Heart left ventricle (tissue), 16 donors: ENCODE data around the gene DTNB. TPM values are rescaled to one million over a fixed set of nuclear protein-coding genes. Genes with fewer than 3 reads are reported as not detected.
A peak's percentile ranks its signal among the peaks of the same experiment; 100 is the strongest.

Experiments
- ATAC-seq, 4 donors: fragments of 200-7000 bp; cut with Tn5 transposase; one replicate each; pipeline ENCODE4 v1.9.1; 2020 to 2022; ENCODE audit warnings: moderate library complexity in 4 of 4, mild to moderate bottlenecking in 3 of 4, moderate number of reproducible peaks in 1 of 4
- DNase-seq, 5 donors: peaks; one replicate each; pipeline ENCODE4 v3.0.0-alpha.2; 2020
- H3K27ac ChIP-seq, 12 donors: fragments of 200-600 bp; sonication (generic) in 4 of 12; one replicate each; pipeline versions ENCODE4 v1.5.0 to v1.8.0; 2016 to 2022; ENCODE audit warnings: mild to moderate bottlenecking in 2 of 12
- H3K27me3 ChIP-seq, 9 donors: fragments of 200-600 bp; sonication (generic) in 2 of 9; one replicate each; pipeline versions ENCODE4 v1.5.1 to v1.8.0; 2016 to 2022; ENCODE audit warnings: mild to moderate bottlenecking in 3 of 9
- H3K36me3 ChIP-seq, 9 donors: fragments of 200-600 bp; sonication (generic) in 2 of 9; one replicate each; pipeline versions ENCODE4 v1.5.0 to v1.8.0; 2018 to 2022; ENCODE audit warnings: mild to moderate bottlenecking in 2 of 9
- H3K4me1 ChIP-seq, 12 donors: fragments of 200-600 bp; sonication (generic) in 4 of 12; one replicate each; pipeline versions ENCODE4 v1.5.0 to v1.8.0; 2016 to 2022; ENCODE audit warnings: mild to moderate bottlenecking in 3 of 12
- H3K4me3 ChIP-seq, 12 donors: fragments of 200-600 bp; sonication (generic) in 4 of 12; one replicate each; pipeline versions ENCODE4 v1.5.0 to v1.8.0; 2017 to 2022; ENCODE audit warnings: mild to moderate bottlenecking in 9 of 12, moderate library complexity in 4 of 12
- H3K9me3 ChIP-seq, 12 donors: fragments of 200-600 bp; sonication (generic) in 4 of 12; one replicate each; pipeline versions ENCODE4 v1.5.0 to v1.8.0; 2016 to 2022; ENCODE audit warnings: mild to moderate bottlenecking in 1 of 12
- CTCF ChIP-seq, 12 donors: fragments of 200-600 bp; sonication (generic) in 4 of 12; IDR thresholded peaks; one replicate each; pipeline versions ENCODE4 v1.5.0 to v1.8.0; 2018 to 2022; ENCODE audit warnings: antibody characterized with exemption in 12 of 12, mild to moderate bottlenecking in 5 of 12
- POLR2A ChIP-seq, 2 donors: fragments of 450-650 bp; IDR thresholded peaks; one replicate each; pipeline ENCODE4 v1.6.1; 2017; ENCODE audit warnings: antibody characterized with exemption in 2 of 2, mild to moderate bottlenecking in 2 of 2, moderate library complexity in 2 of 2
- WGBS, 4 donors: extraction: QIAGEN DNeasy Blood & Tissue Kit in 2 of 4; methylation state at CpG; one replicate each; pipeline versions ENCODE4 v1.1.5 to v1.1.7; 2013 to 2018; 5-methylcytosine and 5-hydroxymethylcytosine counted together
- intact Hi-C, 10 donors: fragments of 100-400 bp; cut with DNase I; formaldehyde crosslinking; loops; one replicate each; pipeline versions ENCODE4 v1.11.1 to v1.14.2; 2022
- polyA plus RNA-seq, 2 donors: library from polyadenylated mRNA; stranded (reverse); fragments of 200-250 nt; gene quantifications; one replicate each; pipeline ENCODE4 v1.2.3, GENCODE V29; 2013
- total RNA-seq, 9 donors: library from RNA; depleted of rRNA in 2 of 9; stranded (reverse); fragments of >200 nt in 2 of 9; fragmentation: NEBNext Ultra II Directional in 3 of 9; extraction: Animal tissue kit (Norgen Biotek cat#: 25700) in 3 of 9; gene quantifications; one replicate each; pipeline versions ENCODE4 v1.1.0 to v1.2.4, GENCODE V29; 2016 to 2023
- donor health status: ischemic (EF 13 %, LVEDD 7.1; RV severe dilation, severe dysfunction).
- donor health status: healthy with polysubstance abuse.
- donor health status: DM: no; HTN: yes; CAD: no.
- donor health status: DM: no; HTN: no; CAD: no.
- donor health status: ischemic (EF 25% LVEDD 6.9; RV normal size, moderate dysfunction).
- donor health status: ischemic (EF 25% LVEDD 5.7; RV mildly dilated, moderate dysfunction).
- donor health status: healthy.
- donor health status: DM: yes; HTN: yes; CAD: no.
- donor health status: ischemic (EF 35%, LVEDD 5.7; RV mildly dilated, moderate dysfunction).
- donor health status: nonischemic (EF 11% LVEDD 7.7; RV severe dilation, severe dysfunction).
- donor health status: DM: yes; HTN: yes; CAD: no.
- donor health status: PGD.
- donor health status: ischemic (EF 29% LVEDD 5.4; RV normal size, mild dysfunction).
- donor health status: nonischemic (EF 23%, LVEDD 6.1; RV moderate dilation, normal function).

DTNB gene
- total and polyA plus RNA-seq, 11 donors = 2.5 to 17.3 (median 5.6) TPM

GRCh38 chr2:25372405-25373268 is 300.7 kb downstream of the DTNB start:
- no peak for DNase-seq
- intact Hi-C loops = loop anchor here in 6 of 10 donors (10.0 kb wide), 4 partner anchors 142 to 302 kb away; partner anchors contain the start of gene DTNB (in 1 of the 6)

GRCh38 chr2:25371253-25372241 is 301.8 kb downstream of the DTNB start:
- Histone ChIP-seq H3K27me3 (no peaks in the 10 kb centered on the region), H3K4me1 (peaks cover 0 to 9% (median 5%) of the 10 kb centered on the region in 12 donors), H3K36me3 (no peaks in the 10 kb centered on the region), H3K9me3 (no peaks in the 10 kb centered on the region), H3K27ac (no peak overlapping the region), H3K4me3 (no peak overlapping the region)
- DNase-seq = peak in 2 of 5 donors; percentile 14 to 24
- intact Hi-C loops = loop anchor here in 6 of 10 donors (10.0 kb wide), 4 partner anchors 143 to 303 kb away; partner anchors contain the start of gene DTNB (in 1 of the 6)
- no peak for TF ChIP-seq CTCF (IDR thresholded peaks at IDR 0.05)
- TF ChIP-seq POLR2A (IDR thresholded peaks at IDR 0.05) = no peak
- WGBS, 4 donors = 85 to 90% (median 88%) methylated on average over 27 of the region's 27 CpGs
- ATAC-seq = no peak

More at GRCh38 chr2:25372405-25373268, 300.7 kb downstream of the DTNB start:
- Histone ChIP-seq H3K27me3 (no peaks in the 10 kb centered on the region), H3K4me3 (no peak overlapping the region), H3K36me3 (no peaks in the 10 kb centered on the region), H3K9me3 (no peaks in the 10 kb centered on the region), H3K27ac (no peak overlapping the region), H3K4me1 (peaks cover 0 to 18% (median 13%) of the 10 kb centered on the region in 12 donors)
- WGBS, 4 donors = 81 to 88% (median 82%) methylated on average over 23 to 25 of the region's 25 CpGs
- no peak for TF ChIP-seq CTCF (IDR thresholded peaks at IDR 0.05)
- TF ChIP-seq POLR2A (IDR thresholded peaks at IDR 0.05) = no peak
- no peak for ATAC-seq

GRCh38 chr2:25369876-25370275 is 303.5 kb downstream of the DTNB start:
- Histone ChIP-seq H3K4me3 (no peak overlapping the region), H3K27me3 (no peaks in the 10 kb centered on the region), H3K27ac (no peak overlapping the region), H3K4me1 (peaks cover 0 to 5% (median 0%) of the 10 kb centered on the region in 12 donors), H3K36me3 (no peaks in the 10 kb centered on the region), H3K9me3 (no peaks in the 10 kb centered on the region)
- intact Hi-C loops = loop anchor here in 6 of 10 donors (10.0 kb wide), 4 partner anchors 145 to 305 kb away; partner anchors contain the start of gene DTNB (in 2 of the 6)
- ATAC-seq (no peak), DNase-seq (no peak)
- no peak for TF ChIP-seq POLR2A (IDR thresholded peaks at IDR 0.05)
- TF ChIP-seq CTCF (IDR thresholded peaks at IDR 0.05) = no peak
- 76 to 86% (median 84%) methylated on average over 5 of the region's 5 CpGs for WGBS, 4 donors
